Superior temporal gyrus (tissue), 1 donor: ENCODE measurements around the gene SP140L.
"Not testable (repeated sequence)": the region's sequence is repeated elsewhere in the genome, so short reads cannot be mapped to it uniquely, and the experiment has no call there.

ENCODE experiments used
- DNase-seq: peaks from one replicate; pipeline ENCODE4 v3.0.0-alpha.2; 2016; ENCODE audit errors: extremely low spot score

SP140L gene

DNA sequence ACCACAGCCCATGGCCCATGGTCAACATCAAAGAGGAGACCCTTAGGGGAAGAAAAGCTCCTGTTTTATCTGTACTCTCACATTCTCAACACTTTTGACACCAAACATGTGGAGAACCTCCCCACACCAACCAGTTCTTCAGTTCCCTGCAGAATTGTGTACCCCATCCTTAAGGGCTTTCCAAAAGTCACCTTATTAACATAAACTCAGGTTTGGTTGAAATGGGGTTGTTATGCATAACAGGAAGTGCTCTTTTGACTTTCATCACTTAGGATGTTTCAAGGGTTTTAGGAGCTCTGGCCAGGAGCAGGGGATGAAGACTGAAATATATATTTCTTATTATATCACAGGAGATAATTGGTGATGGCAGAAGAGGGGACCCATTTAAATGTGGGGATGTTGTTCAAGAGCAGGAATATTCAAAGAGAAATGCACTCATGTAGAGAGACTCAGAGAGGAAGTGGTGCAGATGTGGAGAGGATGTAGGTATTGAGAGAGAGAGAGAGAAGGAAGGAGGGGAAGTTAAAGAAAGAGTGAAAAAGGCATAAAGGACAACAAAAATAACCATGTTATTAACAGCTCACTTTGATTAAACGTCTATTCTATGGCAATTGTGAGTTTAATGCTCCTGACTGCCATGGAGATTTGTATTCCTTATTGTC lies 35.2 kb downstream of the SP140L start:
- no peak for DNase-seq

- DNase-seq: no peak
Measured at GRCh38 chr2:230382108-230382507, 55.1 kb downstream of the SP140L start.

DNA sequence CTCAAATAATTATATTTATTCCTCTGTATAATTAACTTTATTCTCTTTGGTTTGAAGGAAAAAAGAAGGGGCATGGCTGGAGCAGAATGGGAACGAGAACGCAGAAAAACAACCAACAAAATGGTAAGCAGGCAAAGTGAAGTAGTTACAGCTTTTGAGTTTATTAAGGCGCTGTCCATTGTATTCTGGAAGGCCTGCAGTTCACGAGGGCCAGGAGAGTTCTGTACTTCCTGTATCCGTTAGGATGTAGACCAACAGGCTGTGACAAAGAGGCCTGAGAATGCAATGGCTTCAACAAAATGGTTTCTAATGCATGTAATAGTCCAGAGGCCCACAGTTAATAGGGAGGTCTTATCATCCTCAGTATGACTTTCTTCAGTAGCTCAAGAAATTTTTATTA lies 56.5 kb downstream of the SP140L start:
- DNase-seq: no peak

GRCh38 chr2:230384986-230385385 lies 58.0 kb downstream of the SP140L start:
- DNase-seq: no peak

DNA sequence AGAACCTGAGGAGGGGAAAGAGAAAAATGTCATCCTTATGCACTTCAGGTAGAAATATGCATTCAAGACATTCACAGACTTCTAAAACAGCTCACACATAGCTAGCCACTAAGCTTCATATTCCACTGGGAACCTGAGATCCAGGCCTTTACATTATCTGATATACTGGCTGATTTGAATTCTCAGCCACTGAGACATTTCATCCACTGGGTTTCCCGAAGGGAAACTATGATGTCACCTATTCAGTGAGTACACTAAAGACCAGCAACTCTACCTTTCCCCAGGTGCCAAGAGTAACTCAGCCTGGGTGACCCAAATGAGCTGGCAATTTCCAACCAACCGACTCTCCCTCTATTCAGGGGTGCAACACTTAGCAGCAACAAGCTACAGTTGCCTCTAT lies 67.3 kb downstream of the SP140L start:
- DNase-seq: no peak

GRCh38 chr2:230398698-230399097 lies 71.7 kb downstream of the SP140L start:
- not testable (repeated sequence) for DNase-seq

- DNase-seq: no peak
Measured at GRCh38 chr2:230400041-230400440, 73.0 kb downstream of the SP140L start.

DNA sequence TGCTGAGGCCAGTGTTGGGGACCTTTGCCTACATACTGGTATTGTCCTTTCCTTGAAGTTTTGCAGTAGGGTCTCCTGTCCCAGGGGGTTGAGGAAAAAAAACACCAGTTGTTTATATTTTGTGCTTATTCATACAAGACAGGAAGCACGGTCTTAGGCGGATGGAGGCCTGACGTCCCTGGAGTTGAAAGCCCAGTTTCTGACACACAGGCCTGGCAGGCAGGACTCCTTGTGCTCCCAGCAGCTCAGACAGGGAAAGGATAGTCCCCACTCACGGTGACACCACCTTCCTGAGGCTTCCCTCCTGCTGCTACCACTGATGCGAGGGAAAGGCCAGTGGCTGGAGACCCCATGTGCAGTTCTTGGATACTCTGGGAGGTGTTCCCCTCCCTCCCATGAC lies 73.5 kb downstream of the SP140L start:
- no peak for DNase-seq

- not testable (repeated sequence) for DNase-seq
Measured at GRCh38 chr2:230401026-230401425, 74.0 kb downstream of the SP140L start.

- DNase-seq: no peak
Measured at GRCh38 chr2:230403746-230404145, 76.8 kb downstream of the SP140L start.

DNA sequence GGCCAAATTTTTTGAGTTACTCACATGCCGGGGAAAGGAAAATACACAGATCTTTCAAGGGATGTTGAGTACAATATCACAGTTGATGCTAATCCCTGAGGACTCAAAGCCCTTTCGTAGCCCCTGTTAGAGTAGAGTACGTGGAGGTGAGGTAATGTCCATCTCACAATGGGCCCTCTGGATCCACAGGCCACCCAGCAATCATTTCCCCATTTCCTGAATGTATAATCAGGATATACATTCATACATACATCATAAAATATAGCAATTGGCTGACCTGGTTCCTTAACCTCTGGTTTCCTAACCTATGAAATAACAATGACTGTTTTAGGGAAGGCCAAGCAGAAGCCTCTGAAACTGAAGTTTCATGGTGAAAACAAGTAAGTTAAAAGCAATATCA lies 78.8 kb downstream of the SP140L start:
- no peak for DNase-seq

DNA sequence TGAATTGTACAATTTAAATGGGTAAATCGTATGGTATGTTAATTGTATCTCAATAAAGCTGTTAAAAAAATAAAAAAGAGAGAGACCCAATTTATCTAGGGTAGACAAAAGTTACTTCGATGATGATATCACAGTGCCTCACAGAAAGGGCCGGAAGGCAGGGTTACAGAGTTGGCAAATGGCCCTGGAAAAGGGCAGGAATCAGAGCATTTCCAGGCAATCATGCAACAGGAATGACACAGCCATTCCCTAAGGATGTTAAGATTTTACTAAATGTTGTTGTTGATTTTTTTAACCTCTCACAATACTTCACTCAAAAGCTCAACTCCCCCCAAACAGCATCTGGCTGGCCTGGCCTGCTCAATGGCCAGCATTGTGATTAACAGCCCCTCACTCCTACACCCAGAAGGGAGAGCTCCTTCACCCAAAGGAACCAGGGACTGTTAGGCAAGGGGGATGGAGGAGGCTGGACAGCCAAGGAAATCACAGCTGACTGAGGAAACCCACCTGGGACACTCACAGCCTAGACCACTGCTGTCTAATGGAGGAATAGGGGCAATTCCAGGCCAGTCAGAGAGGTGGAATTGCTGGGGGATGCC lies 81.3 kb downstream of the SP140L start:
- no peak for DNase-seq

GRCh38 chr2:230409316-230409715 lies 82.3 kb downstream of the SP140L start:
- DNase-seq: not testable (repeated sequence)

DNA sequence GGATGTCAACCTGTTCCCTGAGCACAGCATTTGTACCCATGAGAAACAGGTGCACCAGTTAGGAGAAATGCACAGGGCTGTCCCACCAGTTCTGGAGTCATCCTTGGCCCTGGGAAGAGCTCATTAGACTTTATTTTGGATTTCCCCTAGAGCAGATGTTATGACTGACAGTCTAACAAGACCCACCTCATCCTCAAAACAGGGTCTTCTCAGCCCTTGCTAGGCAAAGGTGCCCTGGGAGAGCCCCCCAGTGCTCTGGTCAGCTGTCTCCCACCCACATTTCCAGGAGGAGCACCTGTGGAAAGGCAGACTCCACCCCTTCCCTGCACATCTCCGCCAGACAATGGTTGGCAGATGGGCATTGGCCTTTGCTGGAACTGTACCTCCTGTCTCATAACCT lies 83.3 kb downstream of the SP140L start:
- DNase-seq: no peak

GRCh38 chr2:230410861-230411569 lies 84.0 kb downstream of the SP140L start:
- no peak for DNase-seq

DNA sequence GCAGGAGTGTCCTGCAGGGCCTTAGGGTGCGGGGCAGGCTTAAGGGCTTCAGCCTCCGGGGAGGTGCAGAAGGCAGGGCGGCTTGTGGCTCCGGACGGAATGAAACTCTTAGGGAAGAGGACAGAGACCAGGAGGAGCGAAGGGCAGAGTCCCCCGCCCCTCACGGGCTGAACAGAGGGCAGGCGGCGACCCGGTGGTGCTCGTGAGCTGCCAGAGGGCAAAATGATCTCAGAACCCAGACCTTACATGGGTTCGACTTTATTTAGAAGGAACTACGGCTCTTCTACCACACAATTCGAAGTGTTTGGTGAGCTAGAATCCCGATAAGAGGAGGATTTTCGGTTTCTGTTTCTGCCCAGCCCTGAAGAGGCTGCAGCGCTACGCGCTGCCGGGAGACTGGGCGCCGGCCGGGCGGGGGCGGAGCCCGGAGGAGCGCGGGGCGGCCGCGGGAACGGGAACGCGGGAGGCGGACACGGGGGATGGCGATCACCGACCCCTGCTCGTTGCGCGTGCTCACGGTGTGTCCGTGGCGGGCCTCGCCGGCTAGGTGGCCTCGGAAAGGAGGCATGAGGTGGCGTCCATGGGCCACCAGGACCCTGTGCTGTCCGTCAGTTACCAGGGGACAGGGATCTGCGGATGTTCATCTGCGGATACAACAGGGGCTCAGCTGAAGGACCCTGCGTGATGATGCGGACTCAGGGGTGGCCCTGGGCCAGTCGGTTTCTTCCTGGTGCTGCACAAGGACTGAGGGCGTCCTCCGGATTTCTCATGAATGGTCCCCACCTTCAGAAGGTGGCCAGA lies 84.8 kb downstream of the SP140L start:
- DNase-seq: peak; percentile 56

- DNase-seq: no peak
Measured at GRCh38 chr2:230412371-230412711, 85.3 kb downstream of the SP140L start.

- DNase-seq: no peak
Measured at GRCh38 chr2:230412846-230413245, 85.9 kb downstream of the SP140L start.

DNA sequence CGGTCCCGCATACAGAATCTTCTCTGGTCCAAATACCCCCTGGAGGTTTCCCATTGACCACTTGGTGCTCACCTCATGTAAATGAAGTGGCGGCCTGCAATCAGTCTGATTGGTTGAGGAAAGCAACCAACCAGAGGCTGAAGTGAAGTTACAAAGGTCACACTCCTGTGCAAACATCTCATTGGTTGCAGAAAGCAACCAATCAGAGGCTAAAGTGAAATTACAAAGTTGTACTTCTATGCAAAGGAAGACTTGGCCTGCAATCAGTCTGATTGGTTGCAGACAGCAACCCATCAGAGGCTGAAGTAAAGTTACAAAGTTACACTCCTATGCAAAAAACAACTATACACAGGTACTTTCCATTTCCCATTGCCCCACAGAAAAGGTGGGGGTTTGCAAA lies 86.5 kb downstream of the SP140L start:
- DNase-seq: no peak

DNA sequence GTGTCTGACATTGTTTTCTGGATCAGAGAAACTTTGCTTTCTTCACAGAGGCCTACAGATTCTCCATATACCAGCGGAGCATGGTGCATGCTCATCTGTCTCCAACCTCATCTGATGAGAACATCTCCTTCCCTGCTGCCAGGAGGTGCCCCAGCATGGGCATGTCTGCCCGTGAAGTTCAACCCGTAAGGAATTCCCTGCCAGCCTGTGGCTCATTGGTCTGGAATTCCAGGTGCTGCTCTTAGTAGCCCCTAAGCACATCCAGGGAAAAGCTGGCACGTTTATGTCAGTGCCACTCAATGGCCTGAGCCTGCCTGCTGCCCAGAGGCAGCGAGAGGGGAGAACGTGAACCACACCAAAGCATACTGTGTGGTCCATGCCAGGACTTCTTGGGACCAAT lies 87.3 kb downstream of the SP140L start:
- DNase-seq: no peak

DNA sequence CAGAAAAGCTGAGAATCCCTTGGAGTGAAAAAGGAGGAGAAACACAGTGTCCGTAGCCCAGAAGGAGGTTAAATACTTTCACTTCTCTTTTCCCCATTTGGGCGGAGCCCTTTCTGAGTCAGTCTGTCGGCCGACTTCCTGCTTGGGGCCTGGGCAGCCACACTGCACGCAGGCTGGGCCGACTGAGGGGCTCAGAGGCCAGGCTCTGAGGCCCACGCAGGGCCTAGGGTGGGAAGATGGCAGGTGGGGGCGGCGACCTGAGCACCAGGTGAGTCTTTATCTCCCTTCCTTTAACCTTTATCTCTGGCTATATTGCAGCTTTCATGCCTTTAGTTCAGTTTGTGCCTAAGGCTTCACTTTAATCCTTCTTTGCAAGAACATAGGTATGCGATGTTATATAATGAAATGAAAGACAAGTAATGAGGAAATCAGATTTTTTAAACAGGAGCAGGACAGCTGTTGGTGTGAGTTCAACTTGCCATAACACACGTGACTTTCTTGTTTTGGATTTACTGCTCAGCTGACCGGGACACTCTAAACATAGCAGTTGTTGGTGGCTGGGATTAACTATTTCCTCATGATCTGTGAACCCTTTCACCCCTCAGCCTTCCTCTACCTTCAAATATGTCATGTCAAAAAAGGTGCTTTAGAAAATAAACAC lies 89.2 kb downstream of the SP140L start, which contains the start of gene SP100:
SP100 (plus strand) TSS at position 141 of the 661 bp plus-strand sequence; CDS start at position 237, 96 bp downstream.
- no peak for DNase-seq

- no peak for DNase-seq
Measured at GRCh38 chr2:230417436-230417835, 90.4 kb downstream of the SP140L start.
